Activated naive CD8-positive, alpha-beta T cell treated with anti-CD3 and anti-CD28 coated beads, Interleukin-2, amount 50 U/mL, for 24 hours (primary cell): ENCODE data around the gene TNNI3K.
"Not testable (repeated sequence)": the region's sequence is repeated elsewhere in the genome, so short reads cannot be mapped to it uniquely, and the experiment has no call there.

Experiments
- ATAC-seq: fragments of 150-1000 bp; cut with Tn5 transposase; one replicate; pipeline ENCODE4 v1.10.0; 2021
- DNase-seq: peaks from one replicate; pipeline ENCODE4 v3.0.0; 2021
- H3K27ac Mint-ChIP-seq: one replicate; pipeline ENCODE4 v1.8.0; 2021; ENCODE audit warnings: mild to moderate bottlenecking, mixed read lengths
- H3K27me3 Mint-ChIP-seq: one replicate; pipeline ENCODE4 v1.8.0; 2021; ENCODE audit warnings: mixed read lengths
- H3K36me3 Mint-ChIP-seq: one replicate; pipeline ENCODE4 v1.8.0; 2021; ENCODE audit warnings: low read depth, mixed read lengths
- H3K4me1 Mint-ChIP-seq: one replicate; pipeline ENCODE4 v1.8.0; 2021; ENCODE audit warnings: mixed read lengths
- H3K4me3 Mint-ChIP-seq: one replicate; pipeline ENCODE4 v1.8.0; 2021; ENCODE audit warnings: mild to moderate bottlenecking, moderate library complexity, mixed read lengths
- H3K9me3 Mint-ChIP-seq: one replicate; pipeline ENCODE4 v1.8.0; 2021; ENCODE audit warnings: mixed read lengths

The TNNI3K gene

GRCh38 chr1:74246315-74246714, 11.1 kb downstream of the TNNI3K start:
- no peak overlapping the region for H3K4me3 Mint-ChIP-seq
- no peak for DNase-seq
- H3K27ac Mint-ChIP-seq: no peak overlapping the region
- no peaks in the 10 kb centered on the region for H3K4me1 Mint-ChIP-seq
- no peaks in the 10 kb centered on the region for H3K36me3 Mint-ChIP-seq
- no peaks in the 10 kb centered on the region for H3K9me3 Mint-ChIP-seq
- no peaks in the 10 kb centered on the region for H3K27me3 Mint-ChIP-seq
- ATAC-seq: no peak

- H3K9me3 Mint-ChIP-seq: no peaks in the 10 kb centered on the region
- H3K27ac Mint-ChIP-seq: no peak overlapping the region
- no peaks in the 10 kb centered on the region for H3K27me3 Mint-ChIP-seq
- H3K4me1 Mint-ChIP-seq: no peaks in the 10 kb centered on the region
- no peaks in the 10 kb centered on the region for H3K36me3 Mint-ChIP-seq
- no peak overlapping the region for H3K4me3 Mint-ChIP-seq
- ATAC-seq: no peak
- DNase-seq: no peak
These were observed 12.8 kb downstream of the TNNI3K start for GRCh38 chr1:74247881-74248528.

GRCh38 chr1:74253243-74253824, 18.1 kb downstream of the TNNI3K start:
- H3K27me3 Mint-ChIP-seq, H3K36me3 Mint-ChIP-seq, H3K9me3 Mint-ChIP-seq, H3K27ac Mint-ChIP-seq, DNase-seq, ATAC-seq, H3K4me3 Mint-ChIP-seq, H3K4me1 Mint-ChIP-seq: not testable (repeated sequence)

GRCh38 chr1:74266001-74266400, 30.8 kb downstream of the TNNI3K start:
- H3K36me3 Mint-ChIP-seq: no peaks in the 10 kb centered on the region
- DNase-seq: no peak
- no peaks in the 10 kb centered on the region for H3K27me3 Mint-ChIP-seq
- no peak overlapping the region for H3K27ac Mint-ChIP-seq
- no peaks in the 10 kb centered on the region for H3K4me1 Mint-ChIP-seq
- no peak for ATAC-seq
- no peaks in the 10 kb centered on the region for H3K9me3 Mint-ChIP-seq
- H3K4me3 Mint-ChIP-seq: no peak overlapping the region

- no peak overlapping the region for H3K4me3 Mint-ChIP-seq
- DNase-seq: no peak
- no peaks in the 10 kb centered on the region for H3K4me1 Mint-ChIP-seq
- H3K27ac Mint-ChIP-seq: no peak overlapping the region
- no peaks in the 10 kb centered on the region for H3K36me3 Mint-ChIP-seq
- no peak for ATAC-seq
- H3K9me3 Mint-ChIP-seq: no peaks in the 10 kb centered on the region
- no peaks in the 10 kb centered on the region for H3K27me3 Mint-ChIP-seq
These were observed 36.3 kb downstream of the TNNI3K start for GRCh38 chr1:74271503-74271902.

- no peak for ATAC-seq
- Mint-ChIP-seq H3K27me3 (no peaks in the 10 kb centered on the region), H3K4me1 (no peaks in the 10 kb centered on the region)
These were observed 45.6 kb downstream of the TNNI3K start for GRCh38 chr1:74280642-74281396.

GRCh38 chr1:74286414-74286813, 51.2 kb downstream of the TNNI3K start:
- Mint-ChIP-seq H3K27me3 (no peaks in the 10 kb centered on the region), H3K4me3 (no peak overlapping the region), H3K4me1 (no peaks in the 10 kb centered on the region), H3K36me3 (no peaks in the 10 kb centered on the region), H3K9me3 (peaks cover 11% of the 10 kb centered on the region), H3K27ac (no peak overlapping the region)
- ATAC-seq: no peak
- DNase-seq: no peak

More at GRCh38 chr1:74280642-74281396, 45.6 kb downstream of the TNNI3K start:
- no peak for DNase-seq
- no peaks in the 10 kb centered on the region for H3K36me3 Mint-ChIP-seq
- H3K27ac Mint-ChIP-seq: no peak overlapping the region
- H3K9me3 Mint-ChIP-seq: no peaks in the 10 kb centered on the region
- no peak overlapping the region for H3K4me3 Mint-ChIP-seq

- Mint-ChIP-seq H3K36me3 (no peaks in the 10 kb centered on the region), H3K27me3 (no peaks in the 10 kb centered on the region), H3K9me3 (peaks cover 4% of the 10 kb centered on the region), H3K4me1 (no peaks in the 10 kb centered on the region), H3K4me3 (no peak overlapping the region), H3K27ac (no peak overlapping the region)
- no peak for ATAC-seq
- no peak for DNase-seq
These were observed 79.3 kb downstream of the TNNI3K start for GRCh38 chr1:74314438-74314837.

- Mint-ChIP-seq H3K4me3 (no peak overlapping the region), H3K4me1 (no peaks in the 10 kb centered on the region), H3K36me3 (no peaks in the 10 kb centered on the region), H3K27ac (no peak overlapping the region), H3K9me3 (no peaks in the 10 kb centered on the region), H3K27me3 (no peaks in the 10 kb centered on the region)
- DNase-seq (no peak), ATAC-seq (no peak)
These were observed 81.1 kb downstream of the TNNI3K start for GRCh38 chr1:74316302-74316701.

- no peaks in the 10 kb centered on the region for H3K4me1 Mint-ChIP-seq
- no peaks in the 10 kb centered on the region for H3K36me3 Mint-ChIP-seq
- no peak overlapping the region for H3K27ac Mint-ChIP-seq
- no peak for DNase-seq
- no peak overlapping the region for H3K4me3 Mint-ChIP-seq
- no peaks in the 10 kb centered on the region for H3K9me3 Mint-ChIP-seq
- ATAC-seq: no peak
- no peaks in the 10 kb centered on the region for H3K27me3 Mint-ChIP-seq
These were observed 82.5 kb downstream of the TNNI3K start for GRCh38 chr1:74317663-74318062.

GRCh38 chr1:74323937-74324473, 88.8 kb downstream of the TNNI3K start:
- Mint-ChIP-seq H3K27ac (no peak overlapping the region), H3K4me3 (no peak overlapping the region), H3K4me1 (no peaks in the 10 kb centered on the region), H3K27me3 (no peaks in the 10 kb centered on the region), H3K9me3 (no peaks in the 10 kb centered on the region), H3K36me3 (no peaks in the 10 kb centered on the region)
- no peak for DNase-seq
- ATAC-seq: no peak

- ATAC-seq: no peak
These were observed 89.7 kb downstream of the TNNI3K start for GRCh38 chr1:74324684-74325448.

GRCh38 chr1:74328851-74329250, 93.7 kb downstream of the TNNI3K start:
- Mint-ChIP-seq H3K27ac (no peak overlapping the region), H3K27me3 (no peaks in the 10 kb centered on the region), H3K36me3 (no peaks in the 10 kb centered on the region), H3K9me3 (no peaks in the 10 kb centered on the region), H3K4me1 (no peaks in the 10 kb centered on the region), H3K4me3 (no peak overlapping the region)
- no peak for ATAC-seq
- no peak for DNase-seq

More at GRCh38 chr1:74324684-74325448, 89.7 kb downstream of the TNNI3K start:
- no peaks in the 10 kb centered on the region for H3K4me1 Mint-ChIP-seq
- no peak overlapping the region for H3K27ac Mint-ChIP-seq
- H3K4me3 Mint-ChIP-seq: no peak overlapping the region
- no peaks in the 10 kb centered on the region for H3K27me3 Mint-ChIP-seq
- H3K36me3 Mint-ChIP-seq: no peaks in the 10 kb centered on the region
- H3K9me3 Mint-ChIP-seq: no peaks in the 10 kb centered on the region
- no peak for DNase-seq

GRCh38 chr1:74333244-74333643, 98.1 kb downstream of the TNNI3K start:
- no peaks in the 10 kb centered on the region for H3K36me3 Mint-ChIP-seq
- ATAC-seq: no peak
- H3K4me3 Mint-ChIP-seq: no peak overlapping the region
- no peaks in the 10 kb centered on the region for H3K27me3 Mint-ChIP-seq
- no peak overlapping the region for H3K27ac Mint-ChIP-seq
- H3K4me1 Mint-ChIP-seq: no peaks in the 10 kb centered on the region
- H3K9me3 Mint-ChIP-seq: no peaks in the 10 kb centered on the region
- DNase-seq: no peak
